ENCODE measurements around the gene CEBPA.
"Not testable (repeated sequence)": the region's sequence is repeated elsewhere in the genome, so short reads cannot be mapped to it uniquely, and the experiment has no call there.

Gene CEBPA

GRCh38 chr19:33298146-33298911, 4.0 kb downstream of the CEBPA start:
- peak; percentile 1 for DNase-seq (ENCODE audit: insufficient read length)
- TF ChIP-seq POLR2AphosphoS5 (IDR thresholded peaks at IDR 0.05; ENCODE audit: low read depth, low read length) (no peak), POLR2A (IDR thresholded peaks at IDR 0.05; ENCODE audit: low read depth, low read length) (no peak), TAF1 (IDR thresholded peaks at IDR 0.05; ENCODE audit: borderline replicate concordance, low read depth, low read length) (no peak)
- FAIRE-seq = no peak

GRCh38 chr19:33297401-33298145, 4.8 kb downstream of the CEBPA start:
- peak; percentile 8 for DNase-seq (ENCODE audit: insufficient read length)
- TF ChIP-seq POLR2AphosphoS5 (IDR thresholded peaks at IDR 0.05; ENCODE audit: low read depth, low read length) = no peak
- TF ChIP-seq TAF1 (IDR thresholded peaks at IDR 0.05; ENCODE audit: borderline replicate concordance, low read depth, low read length) = no peak
- TF ChIP-seq POLR2A (IDR thresholded peaks at IDR 0.05; ENCODE audit: low read depth, low read length) = no peak
- no peak for FAIRE-seq

- no peak for FAIRE-seq
- no peak for TF ChIP-seq TAF1 (IDR thresholded peaks at IDR 0.05; ENCODE audit: borderline replicate concordance, low read depth, low read length)
- TF ChIP-seq POLR2A (IDR thresholded peaks at IDR 0.05; ENCODE audit: low read depth, low read length) = no peak
- TF ChIP-seq POLR2AphosphoS5 (IDR thresholded peaks at IDR 0.05; ENCODE audit: low read depth, low read length) = no peak
Observed at GRCh38 chr19:33296488-33296971, 5.8 kb downstream of the CEBPA start.

GRCh38 chr19:33295621-33296487, 6.5 kb downstream of the CEBPA start:
- FAIRE-seq = no peak
- peak; percentile 4 for DNase-seq (ENCODE audit: insufficient read length)
- TF ChIP-seq TAF1 (IDR thresholded peaks at IDR 0.05; ENCODE audit: borderline replicate concordance, low read depth, low read length) (no peak), POLR2AphosphoS5 (IDR thresholded peaks at IDR 0.05; ENCODE audit: low read depth, low read length) (no peak), POLR2A (IDR thresholded peaks at IDR 0.05; ENCODE audit: low read depth, low read length) (no peak)

More at GRCh38 chr19:33296488-33296971, 5.8 kb downstream of the CEBPA start:
- no peak for DNase-seq (ENCODE audit: insufficient read length)

- not testable (repeated sequence) for FAIRE-seq; DNase-seq (ENCODE audit: insufficient read length)
Observed at GRCh38 chr19:33295046-33295445, 7.3 kb downstream of the CEBPA start.

- TF ChIP-seq POLR2A (IDR thresholded peaks at IDR 0.05; ENCODE audit: low read depth, low read length) (no peak), TAF1 (IDR thresholded peaks at IDR 0.05; ENCODE audit: borderline replicate concordance, low read depth, low read length) (no peak), POLR2AphosphoS5 (IDR thresholded peaks at IDR 0.05; ENCODE audit: low read depth, low read length) (no peak)
Observed at GRCh38 chr19:33294058-33294798, 8.1 kb downstream of the CEBPA start.

GRCh38 chr19:33293255-33294057, 8.9 kb downstream of the CEBPA start:
- no peak for DNase-seq (ENCODE audit: insufficient read length)
- FAIRE-seq = no peak

More at GRCh38 chr19:33294058-33294798, 8.1 kb downstream of the CEBPA start:
- DNase-seq (ENCODE audit: insufficient read length) = no peak
- FAIRE-seq = no peak

GRCh38 chr19:33292595-33293254, 9.6 kb downstream of the CEBPA start:
- no peak for TF ChIP-seq TAF1 (IDR thresholded peaks at IDR 0.05; ENCODE audit: borderline replicate concordance, low read depth, low read length)
- no peak for TF ChIP-seq POLR2AphosphoS5 (IDR thresholded peaks at IDR 0.05; ENCODE audit: low read depth, low read length)
- no peak for TF ChIP-seq POLR2A (IDR thresholded peaks at IDR 0.05; ENCODE audit: low read depth, low read length)
- DNase-seq (ENCODE audit: insufficient read length) = no peak
- no peak for FAIRE-seq

More at GRCh38 chr19:33293255-33294057, 8.9 kb downstream of the CEBPA start:
- no peak for TF ChIP-seq POLR2AphosphoS5 (IDR thresholded peaks at IDR 0.05; ENCODE audit: low read depth, low read length)
- TF ChIP-seq TAF1 (IDR thresholded peaks at IDR 0.05; ENCODE audit: borderline replicate concordance, low read depth, low read length) = no peak
- TF ChIP-seq POLR2A (IDR thresholded peaks at IDR 0.05; ENCODE audit: low read depth, low read length) = no peak

GRCh38 chr19:33291623-33292534, 10.5 kb downstream of the CEBPA start:
- FAIRE-seq = no peak
- DNase-seq (ENCODE audit: insufficient read length) = no peak
- no peak for TF ChIP-seq POLR2AphosphoS5 (IDR thresholded peaks at IDR 0.05; ENCODE audit: low read depth, low read length)
- TF ChIP-seq POLR2A (IDR thresholded peaks at IDR 0.05; ENCODE audit: low read depth, low read length) = no peak
- TF ChIP-seq TAF1 (IDR thresholded peaks at IDR 0.05; ENCODE audit: borderline replicate concordance, low read depth, low read length) = no peak

All from GM12892 (cell line).